IMR-90 (cell line): ENCODE results near the gene POU2F2. TPM values are rescaled to one million over a fixed set of nuclear protein-coding genes. Genes with fewer than 3 reads are reported as not detected.

Source experiments
- ATAC-seq: fragments of 200-7000 bp; cut with Tn5 transposase; 2 replicates; pipeline ENCODE4 v1.9.1; 2020; ENCODE audit warnings: low read depth, mild to moderate bottlenecking, moderate library complexity
- BruUV-seq: library from RNA; stranded (reverse); fragments of 400-500 nt; replicated peaks from 2 replicates; lab custom pipeline; 2021; lab: Mats Ljungman, UMichigan
- CTCF ChIA-PET: fragments of 300-600 bp; formaldehyde crosslinking; extraction: SDS; loops from one replicate; lab custom pipeline; 2021; ENCODE audit warnings: antibody characterized with exemption; lab: Yijun Ruan, JAX
- POLR2A ChIA-PET: fragments of 300-600 bp; sonication (Branson Sonifier 250); formaldehyde crosslinking; loops from one replicate; lab custom pipeline; 2022; ENCODE audit warnings: antibody characterized with exemption; ENCODE audit not compliant: unreplicated experiment; lab: Charles Lee
- DNase-seq: peaks from one replicate; pipeline ENCODE4 v3.0.0; 2013
- H2AFZ ChIP-seq: replicated peaks from 2 replicates; pipeline ENCODE3; 2013; ENCODE audit warnings: low read length, mild to moderate bottlenecking; ENCODE audit not compliant: poor library complexity
- H2AK5ac ChIP-seq: 2 replicates; pipeline ENCODE4 v1.6.1; 2013; ENCODE audit warnings: low read depth, low read length, inconsistent platforms
- H2AK9ac ChIP-seq: replicated peaks from 2 replicates; pipeline ENCODE3; 2013; ENCODE audit warnings: mild to moderate bottlenecking, low read depth, low read length, moderate library complexity; ENCODE audit not compliant: poor library complexity
- H2BK120ac ChIP-seq: 2 replicates; pipeline ENCODE4 v1.6.1; 2013; ENCODE audit warnings: low read depth, low read length, inconsistent platforms
- H2BK15ac ChIP-seq: 3 replicates; pipeline ENCODE4 v1.6.1; 2013; ENCODE audit warnings: low read depth, low read length, inconsistent platforms
- H2BK20ac ChIP-seq: 2 replicates; pipeline ENCODE4 v1.6.1; 2013; ENCODE audit warnings: low read depth, mild to moderate bottlenecking, inconsistent platforms, low read length, moderate library complexity
- H2BK5ac ChIP-seq: 2 replicates; pipeline ENCODE4 v1.6.1; 2013; ENCODE audit warnings: mild to moderate bottlenecking, low read depth, low read length, inconsistent platforms; ENCODE audit not compliant: poor library complexity, severe bottlenecking
- H3K14ac ChIP-seq: replicated peaks from 2 replicates; pipeline ENCODE4 v1.6.1; 2013; ENCODE audit warnings: low read depth, low read length, inconsistent platforms
- H3K18ac ChIP-seq: 2 replicates; pipeline ENCODE4 v1.6.1; 2013; ENCODE audit warnings: low read depth, low read length, control low read depth
- H3K23ac ChIP-seq: 2 replicates; pipeline ENCODE4 v1.6.1; 2013; ENCODE audit warnings: low read depth, low read length, inconsistent platforms
- H3K27ac ChIP-seq: 2 replicates; pipeline ENCODE4 v1.5.1; 2013; ENCODE audit warnings: mild to moderate bottlenecking, control low read depth, low read length; ENCODE audit not compliant: insufficient read depth
- H3K27me3 ChIP-seq: 2 replicates; pipeline ENCODE4 v1.6.1; 2013; ENCODE audit warnings: low read length; ENCODE audit not compliant: control insufficient read depth, insufficient read depth
- H3K36me3 ChIP-seq: 2 replicates; pipeline ENCODE4 v1.6.1; 2013; ENCODE audit warnings: low read length, mixed read lengths; ENCODE audit not compliant: control insufficient read depth, insufficient read depth
- H3K4ac ChIP-seq: 2 replicates; pipeline ENCODE4 v1.6.1; 2013; ENCODE audit warnings: low read depth, low read length, inconsistent platforms
- H3K4me1 ChIP-seq: 2 replicates; pipeline ENCODE4 v1.6.1; 2013; ENCODE audit warnings: low read length, mixed read lengths; ENCODE audit not compliant: control insufficient read depth, insufficient read depth
- H3K4me2 ChIP-seq: 2 replicates; pipeline ENCODE4 v1.6.1; 2013; ENCODE audit warnings: low read depth, mild to moderate bottlenecking, control low read depth, low read length, moderate library complexity
- H3K4me3 ChIP-seq: 2 replicates; pipeline ENCODE4 v1.5.1; 2013; ENCODE audit warnings: low read depth, mild to moderate bottlenecking, control low read depth, low read length, moderate library complexity; ENCODE audit not compliant: insufficient read depth
- H3K56ac ChIP-seq: 2 replicates; pipeline ENCODE4 v1.6.1; 2013; ENCODE audit warnings: low read length, inconsistent platforms; ENCODE audit not compliant: insufficient read depth; ENCODE audit errors: extremely low read depth
- H3K79me1 ChIP-seq, 2 experiments: 2 replicates each; pipeline ENCODE4 v1.6.1; 2013; ENCODE audit warnings: low read length in 2 of 2, inconsistent platforms in 1 of 2, low read depth in 1 of 2
- H3K9ac ChIP-seq: 2 replicates; pipeline ENCODE4 v1.6.1; 2013; ENCODE audit warnings: low read depth, low read length, control low read depth
- H3K9me1 ChIP-seq: 2 replicates; pipeline ENCODE4 v1.6.1; 2013; ENCODE audit warnings: low read length, inconsistent platforms; ENCODE audit not compliant: insufficient read depth
- H3K9me3 ChIP-seq: 2 replicates; pipeline ENCODE4 v1.6.1; 2013; ENCODE audit warnings: low read length; ENCODE audit not compliant: control insufficient read depth, insufficient read depth
- H4K20me1 ChIP-seq: 2 replicates; pipeline ENCODE4 v1.6.1; 2013; ENCODE audit warnings: low read length, inconsistent platforms; ENCODE audit not compliant: insufficient read depth
- H4K5ac ChIP-seq: 2 replicates; pipeline ENCODE4 v1.6.1; 2013; ENCODE audit warnings: mild to moderate bottlenecking, low read depth, low read length, control low read depth
- H4K8ac ChIP-seq, 2 experiments: 2 replicates each; pipeline ENCODE4 v1.6.1; 2013; ENCODE audit warnings: low read depth in 2 of 2, low read length in 2 of 2, control low read depth in 1 of 2, inconsistent platforms in 1 of 2
- H4K91ac ChIP-seq: 2 replicates; pipeline ENCODE4 v1.6.1; 2013; ENCODE audit warnings: low read depth, low read length, inconsistent platforms; ENCODE audit not compliant: insufficient read depth
- BHLHE40 ChIP-seq: fragments of 150-350 bp; IDR thresholded peaks from 2 replicates; pipeline ENCODE4 v1.6.1; 2016; ENCODE audit warnings: mild to moderate bottlenecking, low read depth, low read length
- CEBPB ChIP-seq: IDR thresholded peaks from 2 replicates; pipeline ENCODE4 v1.6.1; 2012; ENCODE audit warnings: low read depth, low read length, improper control_type of control experiment
- CHD1 ChIP-seq: IDR thresholded peaks from 2 replicates; pipeline ENCODE4 v1.6.1; 2012; ENCODE audit warnings: low read depth, low read length, improper control_type of control experiment
- FOS ChIP-seq: fragments of 150-350 bp; IDR thresholded peaks from 2 replicates; pipeline ENCODE4 v1.6.1; 2016; ENCODE audit warnings: low read depth, low read length
- MAFK ChIP-seq: IDR thresholded peaks from 2 replicates; pipeline ENCODE4 v1.6.1; 2012; ENCODE audit warnings: low read depth, low read length, improper control_type of control experiment
- MAZ ChIP-seq: IDR thresholded peaks from 2 replicates; pipeline ENCODE4 v1.6.1; 2012; ENCODE audit warnings: low read depth, mild to moderate bottlenecking, low read length, improper control_type of control experiment, moderate library complexity, borderline replicate concordance
- MXI1 ChIP-seq: IDR thresholded peaks from 2 replicates; pipeline ENCODE4 v1.6.1; 2012; ENCODE audit warnings: low read depth, mild to moderate bottlenecking, low read length, moderate library complexity, borderline replicate concordance
- RAD21 ChIP-seq: IDR thresholded peaks from 2 replicates; pipeline ENCODE4 v1.6.1; 2012; ENCODE audit warnings: low read length, improper control_type of control experiment
- RCOR1 ChIP-seq: IDR thresholded peaks from 2 replicates; pipeline ENCODE4 v1.6.1; 2012; ENCODE audit warnings: mild to moderate bottlenecking, low read length, improper control_type of control experiment; ENCODE audit not compliant: insufficient replicate concordance
- RFX5 ChIP-seq: IDR thresholded peaks from 2 replicates; pipeline ENCODE4 v1.8.0; 2012; ENCODE audit warnings: low read depth, mild to moderate bottlenecking, low read length, moderate library complexity
- SMC3 ChIP-seq: fragments of 150-350 bp; IDR thresholded peaks from 2 replicates; pipeline ENCODE4 v1.6.1; 2016; ENCODE audit warnings: low read depth, mild to moderate bottlenecking, antibody characterized with exemption, low read length, moderate library complexity
- WGBS, 2 experiments: methylation state at CpG; one replicate each; pipeline versions ENCODE4 v1.1.5 to v1.1.7; 2013; ENCODE audit warnings: missing lambda C conversion rate in 2 of 2; ENCODE audit not compliant: insufficient read length in 1 of 2; ENCODE audit errors: extremely low coverage in 2 of 2; 5-methylcytosine and 5-hydroxymethylcytosine counted together
- dilution Hi-C: fragments of 300-500 bp; cut with HindIII; formaldehyde crosslinking; loops from one replicate; pipeline ENCODE4 v1.14.3; 2018; ENCODE audit warnings: low sequenced_read_pairs; ENCODE audit not compliant: unreplicated experiment
- in situ Hi-C: fragments of 300-500 bp; cut with MboI; formaldehyde crosslinking; loops from 3 replicates; pipeline ENCODE4 v1.14.3; 2019; ENCODE audit warnings: low sequenced_read_pairs, inconsistent platforms, mixed read lengths
- intact Hi-C: fragments of 100-400 bp; cut with micrococcal nuclease; formaldehyde crosslinking; loops from 2 replicates; pipeline ENCODE4 v1.10.0; 2022
- polyA plus RNA-seq, 3 experiments: library from polyadenylated mRNA; depleted of rRNA; stranded (reverse); fragments of >200 nt; gene quantifications; 2 replicates each; pipeline ENCODE4 v1.2.3, GENCODE V29; 2012; ENCODE audit warnings: low replicate concordance in 1 of 3
- total RNA-seq: library from RNA; depleted of rRNA; stranded (reverse); fragments of >200 nt; gene quantifications from 2 replicates; pipeline ENCODE4 v1.2.3, GENCODE V29; 2012
- TF ChIP-seq, protein P1 (sequence below): fragments of 150-350 bp; IDR thresholded peaks from 2 replicates; pipeline ENCODE4 v1.6.1; 2016; ENCODE audit warnings: low read depth, mild to moderate bottlenecking, low read length, moderate library complexity, borderline replicate concordance
- TF ChIP-seq, protein P2 (sequence below): fragments of 150-350 bp; IDR thresholded peaks from 2 replicates; pipeline ENCODE4 v1.6.1; 2017; ENCODE audit warnings: mild to moderate bottlenecking, antibody characterized with exemption, low read length, low read depth
- TF ChIP-seq, protein P3 (sequence below): conservative IDR thresholded peaks from 2 replicates; pipeline ENCODE4 v1.5.1; 2012; ENCODE audit warnings: mild to moderate bottlenecking, low read depth, low read length, improper control_type of control experiment

Gene POU2F2
- total and polyA plus RNA-seq, 2 of the 4 experiments (the other 2 are of a cell fraction): 0.54 to 5.0 TPM

DNA sequence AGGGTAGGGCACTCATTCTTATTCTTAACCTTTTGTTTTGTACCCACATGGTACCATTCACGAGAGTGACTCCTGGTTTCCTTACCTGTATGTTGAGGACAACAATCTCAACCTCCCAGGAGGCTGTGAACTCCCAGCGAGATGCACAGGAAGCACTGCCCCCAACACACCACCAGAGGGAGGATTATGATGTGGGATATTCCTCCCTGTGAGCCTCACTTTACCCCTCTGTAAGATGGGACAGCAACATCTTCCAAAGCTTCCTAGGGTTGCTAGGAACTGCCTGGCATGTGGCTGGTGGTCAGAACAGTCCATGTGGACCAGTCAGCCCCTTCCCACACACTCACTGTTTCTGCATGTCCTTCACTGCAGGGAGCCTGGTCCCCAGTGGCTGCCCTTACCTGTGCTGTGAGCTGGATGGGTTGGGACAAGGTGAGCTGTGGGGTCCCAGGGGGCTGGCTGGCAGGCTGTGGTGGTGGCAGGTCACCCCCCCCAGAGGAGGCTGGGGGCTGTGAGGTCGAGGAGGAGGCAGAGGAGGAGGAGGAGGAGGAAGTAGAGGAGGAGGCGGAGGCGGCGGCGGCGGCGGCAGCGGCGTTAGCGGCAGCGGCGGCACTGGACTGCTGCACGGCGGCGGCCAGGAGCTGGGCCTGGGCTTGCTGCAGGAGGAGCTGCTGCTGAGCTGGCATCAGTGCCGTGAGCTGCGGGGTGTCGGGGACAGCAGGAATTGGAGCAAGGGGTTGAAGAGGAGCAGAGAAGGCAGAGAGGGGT lies 15.8 kb downstream of the POU2F2 start:
- Histone ChIP-seq H2BK5ac (no peak overlapping the region), H3K4me1 (peaks cover 27% of the 10 kb centered on the region), H2AK9ac (no peak overlapping the region), H4K91ac (no peak overlapping the region), H3K18ac (no peak overlapping the region), H2BK15ac (no peak overlapping the region), H3K4me2 (no peak overlapping the region), H3K79me1 (peaks cover 3 to 31% of the 10 kb centered on the region in 2 experiments; a peak in 3 of 4 replicates), H2AK5ac (peak overlapping the region; percentile 91), H4K20me1 (no peaks in the 10 kb centered on the region), H4K5ac (no peak overlapping the region), H3K9ac (no peak overlapping the region), H3K14ac (0 out of 2 replicates have a peak overlapping the region, but pooled peaks have one; percentile 30), H3K36me3 (no peaks in the 10 kb centered on the region), H3K4ac (no peak overlapping the region), H3K27me3 (no peaks in the 10 kb centered on the region), H3K9me3 (no peaks in the 10 kb centered on the region), H3K27ac (no peak overlapping the region), H2BK20ac (no peak overlapping the region), H4K8ac (no peak overlapping the region; a peak in 1 of 4 replicates), H2AFZ (no peak overlapping the region), H3K9me1 (peaks cover 30% of the 10 kb centered on the region), H3K4me3 (no peak overlapping the region), H3K23ac (no peak overlapping the region), H2BK120ac (peak overlapping the region; percentile 1; the same call in 1 of the 2 replicates), H3K56ac (no peak overlapping the region)
- dilution Hi-C loops: no loop called here
- in situ Hi-C loops: loop anchor here (10.0 kb wide), 1 partner anchor 278 kb away; the partner anchor contains the start of gene CNFN
- ChIA-PET CTCF (no interaction called here), POLR2A (no interaction called here)
- no TSS peak for BruUV-seq
- DNase-seq (no peak), ATAC-seq (no peak)
- WGBS, 2 experiments: 40% methylated on average over 1 of the region's 20 CpGs; no CpG with 5 or more reads in 1 of the 2 experiments
- intact Hi-C loops: no loop called here
- no peak for TF ChIP-seq FOS
- TF ChIP-seq MXI1: no peak
- TF ChIP-seq, protein P1, sequence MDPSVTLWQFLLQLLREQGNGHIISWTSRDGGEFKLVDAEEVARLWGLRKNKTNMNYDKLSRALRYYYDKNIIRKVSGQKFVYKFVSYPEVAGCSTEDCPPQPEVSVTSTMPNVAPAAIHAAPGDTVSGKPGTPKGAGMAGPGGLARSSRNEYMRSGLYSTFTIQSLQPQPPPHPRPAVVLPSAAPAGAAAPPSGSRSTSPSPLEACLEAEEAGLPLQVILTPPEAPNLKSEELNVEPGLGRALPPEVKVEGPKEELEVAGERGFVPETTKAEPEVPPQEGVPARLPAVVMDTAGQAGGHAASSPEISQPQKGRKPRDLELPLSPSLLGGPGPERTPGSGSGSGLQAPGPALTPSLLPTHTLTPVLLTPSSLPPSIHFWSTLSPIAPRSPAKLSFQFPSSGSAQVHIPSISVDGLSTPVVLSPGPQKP: no peak
- TF ChIP-seq, protein P2, sequence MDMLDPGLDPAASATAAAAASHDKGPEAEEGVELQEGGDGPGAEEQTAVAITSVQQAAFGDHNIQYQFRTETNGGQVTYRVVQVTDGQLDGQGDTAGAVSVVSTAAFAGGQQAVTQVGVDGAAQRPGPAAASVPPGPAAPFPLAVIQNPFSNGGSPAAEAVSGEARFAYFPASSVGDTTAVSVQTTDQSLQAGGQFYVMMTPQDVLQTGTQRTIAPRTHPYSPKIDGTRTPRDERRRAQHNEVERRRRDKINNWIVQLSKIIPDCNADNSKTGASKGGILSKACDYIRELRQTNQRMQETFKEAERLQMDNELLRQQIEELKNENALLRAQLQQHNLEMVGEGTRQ: no peak
- TF ChIP-seq CHD1: no peak
- TF ChIP-seq MAZ: no peak
- TF ChIP-seq, protein P3, sequence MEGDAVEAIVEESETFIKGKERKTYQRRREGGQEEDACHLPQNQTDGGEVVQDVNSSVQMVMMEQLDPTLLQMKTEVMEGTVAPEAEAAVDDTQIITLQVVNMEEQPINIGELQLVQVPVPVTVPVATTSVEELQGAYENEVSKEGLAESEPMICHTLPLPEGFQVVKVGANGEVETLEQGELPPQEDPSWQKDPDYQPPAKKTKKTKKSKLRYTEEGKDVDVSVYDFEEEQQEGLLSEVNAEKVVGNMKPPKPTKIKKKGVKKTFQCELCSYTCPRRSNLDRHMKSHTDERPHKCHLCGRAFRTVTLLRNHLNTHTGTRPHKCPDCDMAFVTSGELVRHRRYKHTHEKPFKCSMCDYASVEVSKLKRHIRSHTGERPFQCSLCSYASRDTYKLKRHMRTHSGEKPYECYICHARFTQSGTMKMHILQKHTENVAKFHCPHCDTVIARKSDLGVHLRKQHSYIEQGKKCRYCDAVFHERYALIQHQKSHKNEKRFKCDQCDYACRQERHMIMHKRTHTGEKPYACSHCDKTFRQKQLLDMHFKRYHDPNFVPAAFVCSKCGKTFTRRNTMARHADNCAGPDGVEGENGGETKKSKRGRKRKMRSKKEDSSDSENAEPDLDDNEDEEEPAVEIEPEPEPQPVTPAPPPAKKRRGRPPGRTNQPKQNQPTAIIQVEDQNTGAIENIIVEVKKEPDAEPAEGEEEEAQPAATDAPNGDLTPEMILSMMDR: no peak
- no peak for TF ChIP-seq SMC3
- TF ChIP-seq CEBPB: no peak
- TF ChIP-seq RCOR1: no peak
- TF ChIP-seq MAFK: no peak
- TF ChIP-seq BHLHE40: no peak
- no peak for TF ChIP-seq RAD21
- no peak for TF ChIP-seq RFX5
